ENCODE measurements around the gene TAF11L5.
"Not testable (repeated sequence)": the region's sequence is repeated elsewhere in the genome, so short reads cannot be mapped to it uniquely, and the experiment has no call there.

DNA sequence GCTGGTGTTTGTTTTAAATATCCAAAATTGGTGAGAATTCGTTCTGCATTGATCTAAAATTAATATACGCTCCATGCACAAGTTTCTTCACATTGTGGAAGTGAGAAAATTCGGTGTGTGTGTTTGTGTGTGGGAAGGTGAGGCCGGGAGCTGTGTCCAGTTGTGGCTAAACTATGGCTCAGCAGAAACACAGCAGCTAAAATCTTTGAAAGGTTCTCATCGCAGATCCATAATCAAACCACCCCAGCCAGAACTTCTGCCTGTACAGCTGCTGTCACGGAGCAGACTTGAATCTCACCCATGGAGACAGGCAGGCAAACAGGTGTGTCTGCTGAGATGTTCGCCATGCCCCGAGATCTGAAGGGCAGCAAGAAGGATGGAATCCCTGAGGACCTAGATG lies 27.1 kb upstream of the TAF11L5 start, which contains the start of gene TAF11L2:
- not testable (repeated sequence) for TF ChIP-seq BACH1 (tag; IDR thresholded peaks at IDR 0.05); SP1 (CRISPR knock-in tag; IDR thresholded peaks at IDR 0.05); STAG1 (CRISPR knock-in tag; IDR thresholded peaks at IDR 0.05; ENCODE audit: borderline replicate concordance); EP300 (IDR thresholded peaks at IDR 0.05; ENCODE audit: low read length); ZNF57 (CRISPR knock-in tag; IDR thresholded peaks at IDR 0.05); DACH1 (IDR thresholded peaks at IDR 0.05; ENCODE audit: partially characterized antibody); RFX5 (IDR thresholded peaks at IDR 0.05; ENCODE audit: low read depth, low read length); TRIM28 (IDR thresholded peaks at IDR 0.05); POLR2AphosphoS5 (IDR thresholded peaks at IDR 0.05; ENCODE audit: control insufficient read depth, insufficient read depth, low read depth, low read length)
- TF ChIP-seq, protein P1, sequence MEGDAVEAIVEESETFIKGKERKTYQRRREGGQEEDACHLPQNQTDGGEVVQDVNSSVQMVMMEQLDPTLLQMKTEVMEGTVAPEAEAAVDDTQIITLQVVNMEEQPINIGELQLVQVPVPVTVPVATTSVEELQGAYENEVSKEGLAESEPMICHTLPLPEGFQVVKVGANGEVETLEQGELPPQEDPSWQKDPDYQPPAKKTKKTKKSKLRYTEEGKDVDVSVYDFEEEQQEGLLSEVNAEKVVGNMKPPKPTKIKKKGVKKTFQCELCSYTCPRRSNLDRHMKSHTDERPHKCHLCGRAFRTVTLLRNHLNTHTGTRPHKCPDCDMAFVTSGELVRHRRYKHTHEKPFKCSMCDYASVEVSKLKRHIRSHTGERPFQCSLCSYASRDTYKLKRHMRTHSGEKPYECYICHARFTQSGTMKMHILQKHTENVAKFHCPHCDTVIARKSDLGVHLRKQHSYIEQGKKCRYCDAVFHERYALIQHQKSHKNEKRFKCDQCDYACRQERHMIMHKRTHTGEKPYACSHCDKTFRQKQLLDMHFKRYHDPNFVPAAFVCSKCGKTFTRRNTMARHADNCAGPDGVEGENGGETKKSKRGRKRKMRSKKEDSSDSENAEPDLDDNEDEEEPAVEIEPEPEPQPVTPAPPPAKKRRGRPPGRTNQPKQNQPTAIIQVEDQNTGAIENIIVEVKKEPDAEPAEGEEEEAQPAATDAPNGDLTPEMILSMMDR (IDR thresholded peaks at IDR 0.05 in 2 of 3, conservative IDR thresholded peaks at IDR 0.05 in 1 of 3; ENCODE audit: insufficient read depth in 2 of 3, low read depth in 1 of 3, low read length in 3 of 3), result not testable (repeated sequence)
- TF ChIP-seq, protein P2, sequence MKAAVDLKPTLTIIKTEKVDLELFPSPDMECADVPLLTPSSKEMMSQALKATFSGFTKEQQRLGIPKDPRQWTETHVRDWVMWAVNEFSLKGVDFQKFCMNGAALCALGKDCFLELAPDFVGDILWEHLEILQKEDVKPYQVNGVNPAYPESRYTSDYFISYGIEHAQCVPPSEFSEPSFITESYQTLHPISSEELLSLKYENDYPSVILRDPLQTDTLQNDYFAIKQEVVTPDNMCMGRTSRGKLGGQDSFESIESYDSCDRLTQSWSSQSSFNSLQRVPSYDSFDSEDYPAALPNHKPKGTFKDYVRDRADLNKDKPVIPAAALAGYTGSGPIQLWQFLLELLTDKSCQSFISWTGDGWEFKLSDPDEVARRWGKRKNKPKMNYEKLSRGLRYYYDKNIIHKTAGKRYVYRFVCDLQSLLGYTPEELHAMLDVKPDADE (conservative IDR thresholded peaks at IDR 0.05; ENCODE audit: control insufficient read depth, low read depth, low read length), result not testable (repeated sequence)
- TF ChIP-seq, protein P3, sequence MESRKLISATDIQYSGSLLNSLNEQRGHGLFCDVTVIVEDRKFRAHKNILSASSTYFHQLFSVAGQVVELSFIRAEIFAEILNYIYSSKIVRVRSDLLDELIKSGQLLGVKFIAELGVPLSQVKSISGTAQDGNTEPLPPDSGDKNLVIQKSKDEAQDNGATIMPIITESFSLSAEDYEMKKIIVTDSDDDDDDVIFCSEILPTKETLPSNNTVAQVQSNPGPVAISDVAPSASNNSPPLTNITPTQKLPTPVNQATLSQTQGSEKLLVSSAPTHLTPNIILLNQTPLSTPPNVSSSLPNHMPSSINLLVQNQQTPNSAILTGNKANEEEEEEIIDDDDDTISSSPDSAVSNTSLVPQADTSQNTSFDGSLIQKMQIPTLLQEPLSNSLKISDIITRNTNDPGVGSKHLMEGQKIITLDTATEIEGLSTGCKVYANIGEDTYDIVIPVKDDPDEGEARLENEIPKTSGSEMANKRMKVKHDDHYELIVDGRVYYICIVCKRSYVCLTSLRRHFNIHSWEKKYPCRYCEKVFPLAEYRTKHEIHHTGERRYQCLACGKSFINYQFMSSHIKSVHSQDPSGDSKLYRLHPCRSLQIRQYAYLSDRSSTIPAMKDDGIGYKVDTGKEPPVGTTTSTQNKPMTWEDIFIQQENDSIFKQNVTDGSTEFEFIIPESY (CRISPR knock-in tag; IDR thresholded peaks at IDR 0.05), result not testable (repeated sequence)
- TF ChIP-seq, protein P4, sequence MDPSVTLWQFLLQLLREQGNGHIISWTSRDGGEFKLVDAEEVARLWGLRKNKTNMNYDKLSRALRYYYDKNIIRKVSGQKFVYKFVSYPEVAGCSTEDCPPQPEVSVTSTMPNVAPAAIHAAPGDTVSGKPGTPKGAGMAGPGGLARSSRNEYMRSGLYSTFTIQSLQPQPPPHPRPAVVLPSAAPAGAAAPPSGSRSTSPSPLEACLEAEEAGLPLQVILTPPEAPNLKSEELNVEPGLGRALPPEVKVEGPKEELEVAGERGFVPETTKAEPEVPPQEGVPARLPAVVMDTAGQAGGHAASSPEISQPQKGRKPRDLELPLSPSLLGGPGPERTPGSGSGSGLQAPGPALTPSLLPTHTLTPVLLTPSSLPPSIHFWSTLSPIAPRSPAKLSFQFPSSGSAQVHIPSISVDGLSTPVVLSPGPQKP (CRISPR knock-in tag; IDR thresholded peaks at IDR 0.05), result not testable (repeated sequence)
- TF ChIP-seq, protein P5, sequence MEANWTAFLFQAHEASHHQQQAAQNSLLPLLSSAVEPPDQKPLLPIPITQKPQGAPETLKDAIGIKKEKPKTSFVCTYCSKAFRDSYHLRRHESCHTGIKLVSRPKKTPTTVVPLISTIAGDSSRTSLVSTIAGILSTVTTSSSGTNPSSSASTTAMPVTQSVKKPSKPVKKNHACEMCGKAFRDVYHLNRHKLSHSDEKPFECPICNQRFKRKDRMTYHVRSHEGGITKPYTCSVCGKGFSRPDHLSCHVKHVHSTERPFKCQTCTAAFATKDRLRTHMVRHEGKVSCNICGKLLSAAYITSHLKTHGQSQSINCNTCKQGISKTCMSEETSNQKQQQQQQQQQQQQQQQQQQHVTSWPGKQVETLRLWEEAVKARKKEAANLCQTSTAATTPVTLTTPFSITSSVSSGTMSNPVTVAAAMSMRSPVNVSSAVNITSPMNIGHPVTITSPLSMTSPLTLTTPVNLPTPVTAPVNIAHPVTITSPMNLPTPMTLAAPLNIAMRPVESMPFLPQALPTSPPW (CRISPR knock-in tag; IDR thresholded peaks at IDR 0.05), result not testable (repeated sequence)
